Stimulated activated CD8-positive, alpha-beta memory T cell treated with anti-CD3 and anti-CD28 coated beads, Interleukin-12 subunit alpha, Interleukin-12 subunit beta, amount 100 ng/mL, for 24 hours (primary cell): ENCODE measurements around the gene PRR29.

Source experiments
- DNase-seq: peaks from one replicate; pipeline ENCODE4 v3.0.0-alpha.2; 2020; ENCODE audit errors: extremely low read depth

The PRR29 gene

GRCh38 chr17:64042700-64043485 lies 44.7 kb downstream of the PRR29 start:
- no peak for DNase-seq

GRCh38 chr17:64045176-64045575 lies 47.0 kb downstream of the PRR29 start:
- DNase-seq = no peak

GRCh38 chr17:64048805-64049204 lies 50.7 kb downstream of the PRR29 start:
- no peak for DNase-seq

- no peak for DNase-seq
Measured at GRCh38 chr17:64051153-64051552, 53.0 kb downstream of the PRR29 start.

- no peak for DNase-seq
Measured at GRCh38 chr17:64053101-64053500, 55.0 kb downstream of the PRR29 start.
